ENCODE data around the gene ZNF597.

- TF ChIP-seq EZH2phosphoT487 (conservative IDR thresholded peaks at IDR 0.05; ENCODE audit: low read length) (no peak), CTCF (IDR thresholded peaks at IDR 0.05; ENCODE audit: insufficient read depth, low read length, poor library complexity, severe bottlenecking) (no peak)
These were observed 41.2 kb upstream of the ZNF597 start for GRCh38 chr16:3484318-3485096.
